GM18502 (cell line): ENCODE measurements around the gene TTC39B.
A peak's percentile ranks its signal among the peaks of the same experiment; 100 is the strongest.
"Not testable (repeated sequence)": the region's sequence is repeated elsewhere in the genome, so short reads cannot be mapped to it uniquely, and the experiment has no call there.

Experiments
- ATAC-seq: cut with Tn5 transposase; IDR thresholded peaks from one replicate; pipeline ENCODE4 v1.9.1; 2021; ENCODE audit warnings: mild to moderate bottlenecking; ENCODE audit not compliant: unreplicated experiment, poor library complexity

TTC39B gene

DNA sequence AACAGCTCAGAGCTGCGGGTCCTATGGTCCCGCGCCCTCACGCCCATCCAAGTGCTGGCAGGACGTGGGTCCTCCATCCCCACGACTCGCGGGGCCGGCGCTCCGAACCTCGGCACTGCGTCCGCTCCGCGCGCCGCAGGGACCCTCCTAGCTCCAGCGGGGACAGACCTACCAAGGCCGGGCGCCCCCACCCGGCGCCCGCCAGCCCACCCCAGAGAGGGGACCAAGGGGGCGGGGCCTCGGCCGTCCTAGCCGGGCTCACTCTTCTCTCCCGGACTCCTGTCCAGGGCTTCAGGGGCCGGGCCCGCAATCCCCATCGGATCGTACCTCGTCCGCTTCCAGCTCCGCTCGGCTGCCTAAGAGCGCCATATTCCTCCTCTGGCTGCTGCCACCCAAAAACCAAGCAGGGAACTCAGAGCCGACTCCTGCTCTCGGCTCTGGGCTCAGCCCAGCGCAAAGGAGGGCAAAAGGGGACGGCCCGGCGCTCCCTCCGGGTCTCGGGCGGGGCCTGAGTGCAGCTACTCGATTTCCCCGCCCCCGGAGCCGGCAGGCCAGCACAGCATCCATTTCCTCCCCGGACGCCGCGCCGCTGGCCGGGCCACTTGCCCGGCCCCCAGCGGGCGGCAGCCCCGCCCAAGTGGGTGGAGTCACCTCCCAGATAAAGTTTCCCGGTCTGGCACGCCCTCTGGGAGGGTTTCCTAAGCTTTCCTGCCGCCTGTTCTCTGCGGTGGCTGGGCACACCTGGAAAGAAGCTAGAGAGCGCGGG lies at the start of gene TTC39B:
TSS of gene TTC39B (minus strand) at position 460 of the 766 bp plus-strand sequence. CDS start at position 369, 91 bp downstream.
- peak; percentile 93 for ATAC-seq

DNA sequence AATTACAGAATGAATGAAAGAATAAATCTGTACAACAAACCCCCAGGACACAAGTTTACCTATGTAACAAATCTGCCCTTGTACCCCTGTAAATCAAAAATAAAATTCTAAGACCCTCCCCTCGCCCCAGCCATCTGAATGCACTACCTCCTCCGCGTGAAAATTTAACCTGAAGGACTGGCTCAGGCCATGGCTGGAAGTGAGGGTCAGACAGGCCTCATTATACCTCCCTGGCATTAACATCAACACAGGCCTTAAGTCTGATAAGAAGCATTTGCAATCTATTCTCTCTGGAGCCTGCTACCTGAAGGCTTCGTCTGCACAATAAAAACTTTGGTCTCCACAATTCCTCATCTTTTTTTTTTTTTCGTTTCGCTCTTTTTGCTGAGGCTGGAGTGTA lies 48.7 kb upstream of the TTC39B start:
- no peak for ATAC-seq

DNA sequence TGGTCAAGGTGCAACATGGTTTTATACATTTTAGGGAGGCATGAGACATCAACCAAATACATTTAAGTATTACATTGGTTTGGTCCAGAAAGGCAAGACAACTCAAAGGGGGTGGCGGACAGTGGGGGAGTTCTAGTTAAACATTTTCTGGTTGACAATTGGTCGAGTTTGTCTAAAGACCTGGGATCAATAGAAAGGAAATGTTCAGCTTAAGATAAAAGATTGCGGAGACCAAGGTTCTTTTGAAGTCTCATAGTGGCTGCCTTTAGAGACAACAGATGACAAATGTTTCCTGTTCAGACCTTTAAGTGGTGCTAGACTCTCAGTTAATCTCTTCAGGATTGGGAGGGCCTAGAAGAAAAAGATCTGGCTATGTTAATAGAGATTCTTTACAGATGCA lies 47.7 kb upstream of the TTC39B start:
- no peak for ATAC-seq

DNA sequence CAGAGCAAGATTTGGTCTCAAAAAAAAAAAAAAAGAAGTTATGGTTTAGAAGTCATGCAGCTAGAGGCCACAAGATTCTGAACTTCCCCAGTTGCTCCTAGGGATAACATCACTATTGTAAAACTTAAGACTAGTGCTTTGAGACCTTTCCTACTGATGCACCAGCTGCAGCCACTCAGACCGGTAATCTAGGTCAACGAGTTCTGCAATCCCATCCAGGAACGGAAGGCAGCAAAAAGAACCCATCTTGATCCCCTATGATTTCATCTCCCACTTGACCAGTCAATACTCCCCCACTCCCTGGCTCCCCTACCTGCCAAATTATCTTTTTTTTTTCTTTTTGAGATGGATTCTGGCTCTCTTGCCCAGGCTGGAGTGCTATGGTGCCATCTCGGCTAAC lies 46.9 kb upstream of the TTC39B start:
- no peak for ATAC-seq

DNA sequence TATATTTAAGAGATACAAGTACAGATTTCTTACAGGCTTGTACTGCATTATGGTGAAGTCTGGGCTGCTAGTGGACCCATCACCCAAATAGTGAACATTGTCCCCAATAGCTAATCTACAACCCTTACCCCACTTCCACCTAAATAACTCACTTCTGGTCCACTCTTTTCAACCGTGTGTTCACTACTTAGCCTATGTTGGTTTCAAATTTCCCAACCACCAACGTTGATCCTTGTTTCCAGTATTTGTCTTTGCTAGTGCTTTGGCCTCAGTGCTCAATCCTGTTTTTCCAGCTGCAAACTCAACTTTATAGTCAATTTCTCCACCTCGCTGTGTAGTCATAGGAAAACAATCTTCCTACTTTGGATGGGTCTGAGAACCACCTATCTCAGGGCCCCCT lies 45.3 kb upstream of the TTC39B start:
- ATAC-seq: no peak

DNA sequence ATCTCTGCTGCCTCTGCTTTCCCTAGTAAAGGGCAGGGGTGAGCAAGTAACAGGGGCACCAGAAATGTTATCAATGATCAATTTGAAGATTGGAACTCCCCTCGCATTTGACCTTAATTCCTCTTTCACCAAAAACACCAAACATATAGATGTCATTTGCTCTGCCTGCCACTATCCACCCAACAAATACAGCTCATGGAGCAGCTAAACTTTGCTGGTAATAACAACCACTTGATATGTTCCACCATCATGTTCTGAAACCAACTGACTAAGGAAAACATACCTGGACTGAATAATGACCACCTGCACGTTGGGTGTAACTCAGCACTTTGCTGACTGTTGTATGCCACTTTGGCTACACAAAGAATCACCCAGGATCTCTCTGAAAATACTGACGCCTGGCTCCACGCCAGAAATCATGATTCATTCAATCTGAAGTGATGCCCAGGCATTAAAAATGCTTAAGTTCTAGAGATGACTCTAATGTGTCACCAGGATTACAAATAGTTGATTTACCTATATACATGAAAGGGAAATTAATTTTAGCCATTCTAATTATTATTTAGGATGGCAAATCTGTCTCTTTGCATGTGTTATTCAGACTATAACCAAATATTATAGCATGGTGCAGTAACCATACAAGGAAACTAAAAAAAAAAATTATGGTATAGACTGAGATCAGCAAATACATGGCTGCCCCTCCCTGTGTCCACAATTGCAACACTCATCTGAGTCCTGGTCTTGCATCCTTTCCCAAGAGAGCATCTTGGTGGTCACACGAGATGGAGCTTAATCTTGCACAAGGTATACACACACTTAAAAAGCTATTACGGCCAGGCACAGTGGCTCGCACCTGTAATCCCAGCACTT lies 43.1 kb upstream of the TTC39B start:
- ATAC-seq: no peak

DNA sequence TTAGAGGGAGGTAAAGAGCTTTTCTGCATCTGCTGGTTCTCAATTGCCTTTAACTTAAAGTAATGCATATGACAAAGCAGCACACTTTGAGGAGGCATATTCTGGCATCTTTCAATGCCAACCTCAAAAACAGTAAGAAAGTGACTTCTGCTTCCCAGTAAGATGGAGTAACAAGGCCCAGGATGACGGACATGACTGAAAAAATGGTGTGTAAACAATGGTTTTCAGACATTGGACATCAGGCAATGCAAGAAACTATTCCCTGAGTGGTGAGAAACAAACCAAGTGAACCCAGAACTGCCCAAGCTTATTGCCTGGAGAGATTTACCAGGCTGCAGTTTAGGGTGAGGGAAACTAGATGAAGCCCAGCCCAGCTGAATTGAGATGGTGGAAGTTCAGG lies 39.8 kb upstream of the TTC39B start:
- ATAC-seq: no peak

DNA sequence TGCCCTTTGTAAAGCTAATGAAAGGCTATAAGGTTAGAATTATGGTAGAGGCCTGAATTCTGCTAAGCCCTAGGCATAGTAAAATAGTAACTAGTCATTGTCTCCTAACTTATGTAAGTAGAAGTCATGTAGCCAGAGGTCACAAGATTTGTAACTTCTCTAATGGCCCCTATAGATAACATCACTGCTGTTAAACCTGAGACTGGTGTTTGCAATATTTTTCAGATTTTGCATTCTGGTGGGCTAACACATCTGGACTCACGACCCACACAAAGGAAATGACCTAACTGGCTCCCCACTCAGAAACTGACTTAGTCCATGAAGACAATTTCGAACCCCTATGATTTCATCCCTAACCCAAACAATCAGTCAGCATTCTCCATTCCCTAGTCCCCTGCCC lies 37.2 kb upstream of the TTC39B start:
- ATAC-seq: no peak

DNA sequence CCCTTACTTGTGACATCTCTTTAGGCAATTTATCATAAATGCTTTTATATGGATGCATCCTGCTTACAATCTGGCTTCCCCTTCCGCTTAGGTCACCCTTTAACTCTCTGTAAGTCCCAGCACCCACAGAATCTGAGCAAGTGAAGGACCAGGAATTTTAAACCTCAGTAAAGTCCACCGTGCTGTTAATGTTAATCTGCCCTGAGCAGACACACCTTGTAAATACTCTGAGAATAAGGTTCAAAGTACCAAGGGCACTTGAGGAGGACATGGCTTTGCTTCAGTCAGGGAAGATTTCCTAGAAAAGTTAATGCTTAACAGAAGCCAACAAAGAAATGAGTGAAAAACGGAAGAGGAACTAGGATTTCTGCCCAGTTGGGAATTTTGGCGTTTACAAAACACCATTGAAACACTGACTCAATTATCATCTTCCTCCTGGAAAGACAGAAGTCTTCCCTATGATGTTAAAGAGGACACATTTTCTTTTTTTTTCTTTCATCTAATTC lies 26.4 kb upstream of the TTC39B start:
- ATAC-seq: no peak

DNA sequence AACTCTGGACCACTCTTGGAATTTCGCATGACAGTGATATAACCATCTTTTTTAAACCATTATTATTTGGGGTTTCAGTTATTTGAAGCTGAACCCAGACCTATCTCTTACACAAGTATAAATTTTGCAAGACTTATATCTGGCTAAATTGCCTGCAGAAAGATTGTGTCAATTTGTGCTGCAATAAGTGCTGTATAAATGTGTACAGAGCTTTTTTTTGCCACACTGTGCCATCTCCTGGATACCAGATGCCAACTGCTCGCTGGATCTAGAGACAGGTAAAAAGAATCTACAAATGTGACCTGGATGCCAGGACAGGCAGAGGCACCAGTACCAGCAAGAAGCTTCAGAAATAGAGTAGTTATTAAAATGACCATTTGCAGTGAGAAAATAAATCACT lies 25.9 kb upstream of the TTC39B start:
- no peak for ATAC-seq

DNA sequence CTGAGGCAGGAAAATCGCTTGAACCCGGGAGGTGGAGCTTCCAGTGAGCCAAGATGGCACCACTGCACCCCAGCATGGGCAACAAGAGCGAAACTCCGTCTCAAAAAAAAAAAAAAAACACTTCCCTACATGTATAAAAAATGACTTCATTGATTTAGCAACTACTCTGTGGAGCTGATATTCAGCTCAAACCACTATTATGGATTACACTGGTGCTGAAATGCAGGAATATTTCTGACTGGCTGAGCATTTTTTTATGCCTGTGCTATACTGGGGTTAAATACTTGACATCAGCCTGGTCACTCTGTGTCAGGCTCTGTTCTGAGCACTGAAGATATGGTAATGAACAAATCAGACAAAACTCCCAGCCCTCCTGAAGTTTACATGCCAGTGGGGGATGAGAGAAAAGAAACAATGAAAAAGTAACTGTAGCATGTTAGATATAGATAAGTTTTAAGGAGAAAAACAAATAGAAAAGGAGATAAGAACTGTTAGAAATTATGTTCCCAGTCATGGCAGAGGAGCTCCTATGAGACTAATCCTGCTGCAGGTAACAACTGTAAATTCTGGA lies 22.6 kb upstream of the TTC39B start:
- ATAC-seq: no peak

DNA sequence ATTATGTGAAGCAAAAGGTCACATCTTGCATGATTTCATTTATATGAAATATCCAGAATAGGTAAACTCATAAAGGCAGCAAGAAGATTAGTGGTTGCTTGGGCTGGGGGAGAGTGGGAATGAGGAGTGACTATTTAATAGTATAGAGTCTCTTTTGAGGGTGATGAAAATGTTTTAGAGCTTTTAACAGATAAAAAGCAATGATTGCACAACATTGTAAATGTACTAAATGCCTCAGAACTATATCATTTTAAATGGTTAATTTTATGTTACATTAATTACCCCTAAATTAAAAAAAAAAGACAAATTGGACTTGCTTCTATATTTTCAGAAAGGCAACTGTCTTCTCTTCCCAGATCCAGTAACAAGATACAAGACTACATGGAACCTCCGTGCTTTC lies 21.9 kb upstream of the TTC39B start:
- no peak for ATAC-seq

DNA sequence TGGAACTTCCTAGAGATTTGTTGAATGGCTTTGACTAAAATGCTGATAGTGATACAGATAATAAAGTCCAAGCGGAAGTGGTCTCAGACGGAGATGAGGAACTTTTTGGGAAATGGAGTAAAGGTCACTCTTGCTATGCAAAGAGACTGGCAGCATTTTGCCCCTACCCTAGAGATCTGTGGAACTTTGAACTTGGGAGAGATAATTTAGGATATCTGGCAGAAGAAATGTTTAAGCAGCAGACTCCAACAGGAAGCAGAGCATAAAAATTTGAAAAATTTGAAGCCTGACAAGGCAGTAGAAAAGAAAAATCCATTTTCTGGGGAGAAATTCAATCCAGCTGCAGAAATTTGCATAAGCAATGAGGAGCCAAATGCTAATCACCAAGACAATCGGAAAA lies 15.7 kb upstream of the TTC39B start:
- not testable (repeated sequence) for ATAC-seq

DNA sequence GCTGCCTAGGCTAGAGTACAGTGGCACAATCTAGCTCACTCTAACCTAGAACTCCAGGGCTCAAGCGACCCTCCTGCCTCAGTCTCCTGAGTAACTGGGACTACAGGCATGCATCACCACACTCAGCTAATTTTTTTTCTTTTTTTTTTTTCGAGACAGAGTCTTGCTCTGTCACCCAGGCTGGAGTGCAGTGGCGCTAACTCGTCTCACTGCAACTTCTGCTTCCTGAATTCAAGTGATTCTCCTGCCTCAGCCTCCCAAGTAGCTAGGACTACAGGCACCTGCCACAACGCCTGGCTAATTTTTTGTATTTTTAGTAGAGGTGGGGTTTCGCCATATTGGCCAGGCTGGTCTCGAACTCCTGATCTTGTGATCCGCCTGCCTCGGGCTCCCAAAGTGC lies 12.6 kb upstream of the TTC39B start:
- ATAC-seq: not testable (repeated sequence)

DNA sequence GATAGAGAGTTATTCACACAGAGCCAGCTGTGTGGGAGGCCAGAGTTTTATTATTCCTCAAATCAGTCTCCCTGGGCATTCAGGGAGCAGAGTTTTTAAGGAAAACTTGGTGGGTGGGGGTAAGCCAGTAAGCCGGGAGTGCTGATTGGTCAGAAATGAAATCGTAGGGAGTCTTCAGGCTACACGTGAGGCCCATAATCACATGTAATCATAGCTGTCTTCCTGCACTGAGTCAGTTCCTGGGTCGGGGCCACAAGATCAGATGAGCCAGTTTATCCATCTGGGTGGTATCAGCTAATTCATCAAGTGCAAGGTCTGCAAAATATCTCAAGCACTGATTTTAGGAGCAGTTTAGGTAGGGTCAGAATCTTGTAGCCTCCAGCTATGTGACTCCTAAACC lies 10.8 kb upstream of the TTC39B start:
- ATAC-seq: no peak

DNA sequence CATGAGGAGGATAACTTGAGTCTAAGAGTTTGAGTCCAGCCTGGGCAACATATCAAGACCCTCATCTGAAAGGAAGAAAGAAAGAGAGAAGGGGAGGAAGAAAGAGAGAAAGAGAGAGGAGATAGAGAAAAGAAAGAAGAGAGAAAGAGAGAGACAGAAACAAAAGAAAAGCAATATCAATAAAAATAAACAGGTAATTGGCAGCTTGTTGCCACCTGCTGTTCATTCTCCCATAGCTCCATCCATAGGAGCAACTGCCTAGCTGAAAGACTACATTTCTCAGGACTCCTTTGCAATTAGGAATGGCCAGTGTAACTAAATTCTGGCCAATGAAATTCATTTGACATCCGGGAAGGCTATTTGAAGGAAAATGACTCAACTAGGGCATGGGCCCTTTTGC lies 4.6 kb upstream of the TTC39B start:
- no peak for ATAC-seq

DNA sequence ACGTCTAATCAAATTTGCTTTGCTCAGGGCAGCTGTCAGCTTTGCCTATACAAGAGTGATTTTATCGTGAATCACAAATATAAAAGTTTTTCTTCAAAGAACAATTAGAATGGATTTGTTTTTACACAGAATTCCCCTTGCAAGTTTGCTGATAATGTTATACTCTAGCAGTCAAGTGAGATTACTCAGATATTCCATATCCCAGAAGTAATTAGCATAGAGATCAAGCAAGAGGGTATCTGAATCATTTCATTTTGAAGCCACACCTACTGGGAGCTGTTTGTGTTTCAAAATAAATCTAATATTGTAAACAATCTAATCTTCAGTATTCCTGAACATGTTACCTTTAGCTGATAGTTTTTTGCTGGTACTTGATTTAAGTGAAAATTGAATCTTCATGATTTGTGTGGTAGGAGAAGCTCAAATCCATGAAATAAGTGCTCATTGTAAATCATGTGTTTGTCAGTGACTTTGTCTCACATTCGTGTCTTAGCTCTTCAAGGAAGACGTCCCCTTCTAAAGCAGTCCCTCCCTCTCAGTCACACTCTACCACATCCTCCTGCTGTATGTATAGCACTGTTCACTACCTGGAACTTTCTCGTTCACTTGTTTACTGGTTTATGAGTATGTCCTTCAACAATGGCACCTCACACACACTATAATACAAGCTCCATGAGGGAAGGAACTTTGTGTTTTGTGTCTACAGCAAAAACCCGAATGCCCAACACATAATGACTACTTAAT lies 3.3 kb upstream of the TTC39B start:
- no peak for ATAC-seq

DNA sequence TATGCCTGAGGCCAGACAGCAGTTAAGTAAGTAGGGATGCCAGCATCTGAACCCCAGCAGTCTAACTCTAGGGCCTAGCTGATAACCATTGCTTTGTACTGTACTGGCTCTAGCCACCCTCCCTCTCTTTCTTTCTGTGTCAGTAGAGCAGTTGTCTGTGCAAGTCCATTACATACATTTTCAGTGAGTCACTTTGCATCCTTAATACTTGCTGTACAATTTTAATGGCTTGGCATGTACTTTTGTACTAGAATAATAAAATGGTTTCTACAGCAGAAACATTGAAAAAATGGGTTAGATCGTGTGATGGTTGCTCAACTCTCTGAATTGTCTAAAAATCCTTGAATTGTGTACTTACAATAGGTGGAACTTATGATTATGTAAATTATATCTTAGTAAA lies 1.5 kb upstream of the TTC39B start:
- ATAC-seq: no peak

DNA sequence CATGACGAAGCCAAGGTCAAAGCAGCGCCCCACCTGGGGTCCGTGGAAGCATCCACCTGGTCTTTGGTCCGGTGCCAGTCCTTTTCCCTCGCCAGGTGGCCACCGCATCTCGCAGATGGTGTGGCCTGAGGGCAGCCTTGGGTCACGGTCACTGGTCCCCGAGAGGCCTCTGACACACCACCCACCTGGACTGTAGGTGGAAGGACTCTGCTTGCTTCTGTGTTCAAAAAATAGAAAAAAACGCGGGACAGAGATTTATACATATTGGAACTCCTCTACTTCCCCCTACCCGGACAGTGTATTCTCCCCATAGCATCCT lies 466 bp upstream of the TTC39B start:
- ATAC-seq: no peak

DNA sequence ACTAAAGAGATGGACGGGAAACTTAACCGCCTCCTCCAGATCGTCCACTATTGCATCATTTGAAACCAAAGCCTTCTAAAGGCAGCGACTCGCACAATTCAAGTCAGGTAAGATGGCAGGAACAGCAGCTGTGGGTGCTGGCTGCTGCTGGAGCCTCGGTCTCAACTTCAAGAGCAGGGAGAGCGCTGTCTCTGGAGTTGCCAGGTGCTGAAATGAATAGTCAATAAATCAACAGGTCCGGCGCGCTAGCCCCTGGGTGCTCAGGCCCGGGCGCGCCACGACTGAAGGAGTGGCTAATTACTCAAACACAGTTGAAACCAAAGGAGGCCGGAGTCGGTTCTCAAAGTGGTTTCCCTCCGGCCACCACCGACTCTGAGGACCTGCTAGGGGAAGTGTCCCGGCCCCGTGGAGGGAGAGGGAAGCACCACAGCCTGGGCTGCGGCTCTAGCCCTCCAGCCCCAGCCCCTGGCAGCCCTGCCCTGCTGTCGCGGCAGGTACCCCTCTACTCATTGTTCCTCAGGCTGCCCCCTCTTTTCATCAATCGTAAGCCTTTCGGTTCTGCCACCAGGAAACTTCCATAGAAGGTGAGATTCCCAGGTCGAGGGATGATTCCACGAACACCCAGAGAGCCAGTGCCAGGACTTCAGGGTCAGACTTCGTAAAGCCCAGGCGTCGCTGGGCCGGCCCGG lies 804 bp downstream of the TTC39B start:
- peak; percentile 40 for ATAC-seq
